ENCODE results near the gene LCN1. TPM values are rescaled to one million over a fixed set of nuclear protein-coding genes. Genes with fewer than 3 reads are reported as not detected.
A peak's percentile ranks its signal among the peaks of the same experiment; 100 is the strongest.

The LCN1 gene
- total RNA-seq, 4 donors from 2014 or later = not detected

DNA sequence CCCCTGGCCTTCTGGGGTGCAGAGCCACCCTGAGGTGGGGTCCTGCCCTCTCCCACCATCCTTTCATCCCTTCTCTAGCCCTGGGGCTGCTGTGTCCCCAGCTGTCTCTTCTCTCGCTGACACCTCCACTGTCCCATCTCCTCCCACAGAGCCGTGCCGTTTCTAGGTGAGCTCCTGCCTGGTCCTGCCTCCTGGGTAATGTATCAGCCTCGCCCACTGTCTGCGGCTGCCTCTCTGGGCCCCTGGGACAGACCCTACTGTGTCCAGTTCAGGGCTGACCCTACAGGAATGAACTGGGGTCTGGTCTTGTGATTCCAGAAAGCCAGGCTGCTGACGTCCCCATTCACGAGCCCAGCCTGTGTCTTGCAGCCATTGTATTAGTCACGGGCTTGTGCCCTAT, 44.4 kb downstream of the LCN1 start:
- Histone ChIP-seq H3K36me3 (no peaks in the 10 kb centered on the region), H3K4me3 (no peak overlapping the region), H3K9me3 (no peaks in the 10 kb centered on the region), H3K27me3 (peaks cover 49% of the 10 kb centered on the region), H3K27ac (no peak overlapping the region), H3K4me1 (no peaks in the 10 kb centered on the region)
- no peak for DNase-seq (ENCODE audit: low spot score in 2 of 2)
- WGBS = 51% methylated on average over 8 of the region's 8 CpGs
- no peak for TF ChIP-seq EP300 (IDR thresholded peaks at IDR 0.05)
- TF ChIP-seq POLR2AphosphoS5 (IDR thresholded peaks at IDR 0.05) = no peak
- TF ChIP-seq, protein P1, sequence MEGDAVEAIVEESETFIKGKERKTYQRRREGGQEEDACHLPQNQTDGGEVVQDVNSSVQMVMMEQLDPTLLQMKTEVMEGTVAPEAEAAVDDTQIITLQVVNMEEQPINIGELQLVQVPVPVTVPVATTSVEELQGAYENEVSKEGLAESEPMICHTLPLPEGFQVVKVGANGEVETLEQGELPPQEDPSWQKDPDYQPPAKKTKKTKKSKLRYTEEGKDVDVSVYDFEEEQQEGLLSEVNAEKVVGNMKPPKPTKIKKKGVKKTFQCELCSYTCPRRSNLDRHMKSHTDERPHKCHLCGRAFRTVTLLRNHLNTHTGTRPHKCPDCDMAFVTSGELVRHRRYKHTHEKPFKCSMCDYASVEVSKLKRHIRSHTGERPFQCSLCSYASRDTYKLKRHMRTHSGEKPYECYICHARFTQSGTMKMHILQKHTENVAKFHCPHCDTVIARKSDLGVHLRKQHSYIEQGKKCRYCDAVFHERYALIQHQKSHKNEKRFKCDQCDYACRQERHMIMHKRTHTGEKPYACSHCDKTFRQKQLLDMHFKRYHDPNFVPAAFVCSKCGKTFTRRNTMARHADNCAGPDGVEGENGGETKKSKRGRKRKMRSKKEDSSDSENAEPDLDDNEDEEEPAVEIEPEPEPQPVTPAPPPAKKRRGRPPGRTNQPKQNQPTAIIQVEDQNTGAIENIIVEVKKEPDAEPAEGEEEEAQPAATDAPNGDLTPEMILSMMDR (IDR thresholded peaks at IDR 0.05) = no peak
- no peak for TF ChIP-seq POLR2A (IDR thresholded peaks at IDR 0.05)

DNA sequence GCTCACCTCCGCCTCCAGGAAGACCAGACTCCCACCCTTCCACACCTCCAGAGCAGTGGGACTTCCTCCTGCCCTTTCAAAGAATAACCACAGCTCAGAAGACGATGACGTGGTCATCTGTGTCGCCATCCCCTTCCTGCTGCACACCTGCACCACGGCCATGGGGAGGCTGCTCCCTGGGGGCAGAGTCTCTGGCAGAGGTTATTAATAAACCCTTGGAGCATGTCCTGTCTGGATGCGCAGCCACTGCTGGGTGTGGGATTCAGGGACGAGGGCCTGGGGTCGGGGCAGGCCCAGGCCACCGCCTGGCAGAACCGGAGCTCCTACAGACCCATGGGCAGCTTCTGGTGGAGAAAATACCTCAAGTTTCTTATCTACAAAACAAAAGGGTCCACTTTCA, 45.3 kb downstream of the LCN1 start:
- Histone ChIP-seq H3K4me1 (no peaks in the 10 kb centered on the region), H3K27ac (no peak overlapping the region), H3K27me3 (peaks cover 48% of the 10 kb centered on the region), H3K36me3 (no peaks in the 10 kb centered on the region), H3K4me3 (no peak overlapping the region), H3K9me3 (no peaks in the 10 kb centered on the region)
- TF ChIP-seq EP300 (IDR thresholded peaks at IDR 0.05) (no peak), POLR2A (IDR thresholded peaks at IDR 0.05) (no peak), POLR2AphosphoS5 (IDR thresholded peaks at IDR 0.05) (no peak)
- TF ChIP-seq, protein P1 (IDR thresholded peaks at IDR 0.05) = no peak
- WGBS = 62% methylated on average over 9 of the region's 10 CpGs
- DNase-seq (ENCODE audit: low spot score in 2 of 2) = peak in 1 of 2 donors; percentile 30

DNA sequence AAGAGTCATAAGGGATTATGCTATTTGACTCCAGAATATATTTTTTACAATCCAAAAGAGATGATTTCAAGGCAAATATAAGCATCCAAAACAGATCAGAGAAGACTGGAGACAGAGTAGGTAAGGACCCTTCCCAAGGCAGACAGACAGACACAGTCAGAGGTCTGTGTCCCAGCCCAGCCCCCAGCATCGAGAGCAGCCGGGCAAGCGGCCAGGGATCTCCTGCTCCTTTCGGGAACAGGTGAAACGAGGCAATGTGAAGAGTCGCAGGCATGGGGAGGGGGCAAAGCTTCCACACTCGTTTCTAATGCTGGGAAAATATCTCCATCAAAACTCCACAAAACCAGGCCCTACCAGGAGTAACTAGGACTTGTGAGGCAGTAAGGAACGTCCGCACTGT, 46.1 kb downstream of the LCN1 start:
- H3K27me3 ChIP-seq = peaks cover 42% of the 10 kb centered on the region
- no peaks in the 10 kb centered on the region for H3K36me3 ChIP-seq
- TF ChIP-seq, protein P1 (IDR thresholded peaks at IDR 0.05) = no peak
- TF ChIP-seq EP300 (IDR thresholded peaks at IDR 0.05) (no peak), POLR2AphosphoS5 (IDR thresholded peaks at IDR 0.05) (no peak), POLR2A (IDR thresholded peaks at IDR 0.05) (no peak)
- H3K9me3 ChIP-seq = no peaks in the 10 kb centered on the region
- H3K4me1 ChIP-seq = no peaks in the 10 kb centered on the region
- no peak overlapping the region for H3K4me3 ChIP-seq
- 68% methylated on average over 9 of the region's 9 CpGs for WGBS
- DNase-seq (ENCODE audit: low spot score in 2 of 2) = peak in 1 of 2 donors; percentile 30
- no peak overlapping the region for H3K27ac ChIP-seq

DNA sequence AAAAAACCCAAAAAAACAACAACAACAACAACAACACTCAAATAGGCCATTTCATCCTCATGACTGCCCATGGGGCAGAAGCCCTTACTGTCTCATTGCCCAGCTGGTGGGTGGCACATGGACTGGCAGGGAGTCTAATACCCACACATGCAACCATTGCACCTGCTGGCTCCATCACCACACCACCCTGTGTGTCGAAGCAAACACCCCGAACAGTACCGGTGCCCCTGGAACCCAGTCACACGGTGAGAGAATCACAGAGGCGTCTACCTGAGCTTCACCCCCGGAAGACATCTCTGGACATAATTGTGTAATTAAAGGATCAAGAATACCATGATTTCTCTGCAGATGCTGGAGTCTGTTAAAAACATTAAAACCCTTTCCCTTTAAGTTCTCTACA, 46.8 kb downstream of the LCN1 start:
- no peak overlapping the region for H3K27ac ChIP-seq
- H3K36me3 ChIP-seq = no peaks in the 10 kb centered on the region
- 90% methylated on average over 6 of the region's 6 CpGs for WGBS
- H3K4me3 ChIP-seq = no peak overlapping the region
- peak in 1 of 2 donors; percentile 40 for DNase-seq (ENCODE audit: low spot score in 2 of 2)
- TF ChIP-seq POLR2AphosphoS5 (IDR thresholded peaks at IDR 0.05) (no peak), EP300 (IDR thresholded peaks at IDR 0.05) (no peak), POLR2A (IDR thresholded peaks at IDR 0.05) (no peak)
- TF ChIP-seq, protein P1 (IDR thresholded peaks at IDR 0.05) = no peak
- H3K4me1 ChIP-seq = no peaks in the 10 kb centered on the region
- no peaks in the 10 kb centered on the region for H3K9me3 ChIP-seq
- H3K27me3 ChIP-seq = peaks cover 43% of the 10 kb centered on the region

DNA sequence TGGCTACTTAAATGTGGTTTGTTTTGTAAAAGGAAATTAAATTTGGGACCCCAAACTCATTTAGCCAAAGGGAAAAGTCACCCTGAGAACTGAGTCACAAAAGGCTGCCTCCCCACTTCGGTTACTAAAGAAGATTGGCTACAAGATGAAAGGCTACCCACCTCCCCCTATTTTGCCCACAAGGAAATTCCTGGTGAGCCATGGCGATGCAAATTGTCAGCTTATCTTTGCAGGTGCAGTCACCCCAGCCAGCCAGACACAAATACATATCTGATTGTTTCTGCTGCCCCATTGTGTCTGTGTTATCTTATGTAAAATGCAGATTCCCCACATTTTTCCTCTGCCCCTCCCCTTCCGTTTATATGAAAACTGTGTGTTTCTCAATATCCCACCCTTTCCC, 49.2 kb downstream of the LCN1 start:
- H3K36me3 ChIP-seq = no peaks in the 10 kb centered on the region
- H3K4me1 ChIP-seq = no peaks in the 10 kb centered on the region
- TF ChIP-seq, protein P1 (IDR thresholded peaks at IDR 0.05) = no peak
- TF ChIP-seq POLR2A (IDR thresholded peaks at IDR 0.05) = no peak
- TF ChIP-seq POLR2AphosphoS5 (IDR thresholded peaks at IDR 0.05) = no peak
- TF ChIP-seq EP300 (IDR thresholded peaks at IDR 0.05) = no peak
- 28% methylated on average over 3 of the region's 3 CpGs for WGBS
- peaks cover 47% of the 10 kb centered on the region for H3K27me3 ChIP-seq
- H3K9me3 ChIP-seq = no peaks in the 10 kb centered on the region
- no peak overlapping the region for H3K27ac ChIP-seq
- no peak overlapping the region for H3K4me3 ChIP-seq
- no peak for DNase-seq (ENCODE audit: low spot score in 2 of 2)

Data from suprapubic skin (tissue), 4 donors.